AG08395 (cell line): ENCODE results near the gene DBNDD1.
"Not testable (repeated sequence)": the region's sequence is repeated elsewhere in the genome, so short reads cannot be mapped to it uniquely, and the experiment has no call there.

ENCODE experiments used
- DNase-seq: peaks from one replicate; pipeline ENCODE4 v3.0.0; 2012; ENCODE audit warnings: mixed read lengths, low spot score

Gene DBNDD1

GRCh38 chr16:90011508-90011819 is 7.8 kb downstream of the DBNDD1 start:
- no peak for DNase-seq

- DNase-seq: no peak
These were observed 8.4 kb downstream of the DBNDD1 start for GRCh38 chr16:90010676-90011507.

GRCh38 chr16:90009172-90009899 is 9.9 kb downstream of the DBNDD1 start:
- no peak for DNase-seq

GRCh38 chr16:90008708-90009145 is 10.5 kb downstream of the DBNDD1 start:
- DNase-seq: no peak

- not testable (repeated sequence) for DNase-seq
These were observed 11.5 kb downstream of the DBNDD1 start for GRCh38 chr16:90007635-90008234.

GRCh38 chr16:90007015-90007414 is 12.2 kb downstream of the DBNDD1 start:
- no peak for DNase-seq

GRCh38 chr16:90005956-90006663 is 13.1 kb downstream of the DBNDD1 start:
- no peak for DNase-seq

GRCh38 chr16:90004577-90004976 is 14.7 kb downstream of the DBNDD1 start:
- no peak for DNase-seq

GRCh38 chr16:90002759-90003158 is 16.5 kb downstream of the DBNDD1 start:
- DNase-seq: no peak

- DNase-seq: no peak
These were observed 17.3 kb downstream of the DBNDD1 start for GRCh38 chr16:90001761-90002503.

GRCh38 chr16:90000733-90001427 is 18.4 kb downstream of the DBNDD1 start:
- no peak for DNase-seq

GRCh38 chr16:89999831-90000574 is 19.3 kb downstream of the DBNDD1 start:
- no peak for DNase-seq

GRCh38 chr16:89996178-89996489 is 23.1 kb downstream of the DBNDD1 start:
- no peak for DNase-seq

GRCh38 chr16:89995475-89996177 is 23.6 kb downstream of the DBNDD1 start:
- DNase-seq: peak; percentile 13

GRCh38 chr16:89994721-89995474 is 24.4 kb downstream of the DBNDD1 start:
- not testable (repeated sequence) for DNase-seq

GRCh38 chr16:89994389-89994720 is 24.9 kb downstream of the DBNDD1 start:
- DNase-seq: no peak

- no peak for DNase-seq
These were observed 25.3 kb downstream of the DBNDD1 start for GRCh38 chr16:89993971-89994370.

- no peak for DNase-seq
These were observed 25.9 kb downstream of the DBNDD1 start for GRCh38 chr16:89993377-89993776.

- no peak for DNase-seq
These were observed 28.5 kb downstream of the DBNDD1 start for GRCh38 chr16:89990799-89991198.
